ENCODE measurements around the gene PTBP1. TPM values are rescaled to one million over a fixed set of nuclear protein-coding genes. Genes with fewer than 3 reads are reported as not detected.

The PTBP1 gene
- total and polyA plus RNA-seq, 2 experiments from 2014 or later, result 539 to 632 TPM

GRCh38 chr19:840519-841206 lies 43.4 kb downstream of the PTBP1 start, which contains the start of gene PRTN3:
PRTN3 (plus strand) TSS chr19:840999; CDS start chr19:841009, 10 bp downstream.
- Mint-ChIP-seq H3K4me1 (no peaks in the 10 kb centered on the region; the same call in 2 of the 3 replicates), H3K27me3 (ENCODE audit: insufficient read depth, low read depth, poor library complexity) (peaks cover 33% of the 10 kb centered on the region), H3K27ac (no peak within 1 kb of the TSS), H3K36me3 (ENCODE audit: low read depth) (no peaks in the 10 kb centered on the region; the same call in 2 of the 3 replicates), H3K9me3 (peaks cover 4% of the 10 kb centered on the region; the same call in 2 of the 3 replicates), H3K4me3 (peak within 1 kb of the TSS; percentile 2; the same call in 1 of the 3 replicates)
- TF ChIP-seq JUNB (IDR thresholded peaks at IDR 0.05; ENCODE audit: unreplicated experiment) (no peak), ZNF114 (CRISPR knock-in tag; IDR thresholded peaks at IDR 0.05) (no peak), STAT1 (IDR thresholded peaks at IDR 0.05; ENCODE audit: unreplicated experiment) (no peak), ETS1 (IDR thresholded peaks at IDR 0.05) (no peak), POLR2AphosphoS5 (IDR thresholded peaks at IDR 0.05; ENCODE audit: low read depth) (no peak), ZNF331 (CRISPR knock-in tag; IDR thresholded peaks at IDR 0.05; ENCODE audit: low read depth) (no peak), EZH2 (IDR thresholded peaks at IDR 0.05; ENCODE audit: low read depth, unreplicated experiment) (no peak), CTCF (conservative IDR thresholded peaks at IDR 0.05; ENCODE audit: low read depth in 2 of 2) (no peak), CREB1 (CRISPR knock-in tag; IDR thresholded peaks at IDR 0.05; ENCODE audit: low read depth) (no peak), NANOG (IDR thresholded peaks at IDR 0.05; ENCODE audit: borderline replicate concordance) (no peak), EZH2phosphoT487 (IDR thresholded peaks at IDR 0.05; ENCODE audit: unreplicated experiment) (no peak)
- TF ChIP-seq, protein P1, sequence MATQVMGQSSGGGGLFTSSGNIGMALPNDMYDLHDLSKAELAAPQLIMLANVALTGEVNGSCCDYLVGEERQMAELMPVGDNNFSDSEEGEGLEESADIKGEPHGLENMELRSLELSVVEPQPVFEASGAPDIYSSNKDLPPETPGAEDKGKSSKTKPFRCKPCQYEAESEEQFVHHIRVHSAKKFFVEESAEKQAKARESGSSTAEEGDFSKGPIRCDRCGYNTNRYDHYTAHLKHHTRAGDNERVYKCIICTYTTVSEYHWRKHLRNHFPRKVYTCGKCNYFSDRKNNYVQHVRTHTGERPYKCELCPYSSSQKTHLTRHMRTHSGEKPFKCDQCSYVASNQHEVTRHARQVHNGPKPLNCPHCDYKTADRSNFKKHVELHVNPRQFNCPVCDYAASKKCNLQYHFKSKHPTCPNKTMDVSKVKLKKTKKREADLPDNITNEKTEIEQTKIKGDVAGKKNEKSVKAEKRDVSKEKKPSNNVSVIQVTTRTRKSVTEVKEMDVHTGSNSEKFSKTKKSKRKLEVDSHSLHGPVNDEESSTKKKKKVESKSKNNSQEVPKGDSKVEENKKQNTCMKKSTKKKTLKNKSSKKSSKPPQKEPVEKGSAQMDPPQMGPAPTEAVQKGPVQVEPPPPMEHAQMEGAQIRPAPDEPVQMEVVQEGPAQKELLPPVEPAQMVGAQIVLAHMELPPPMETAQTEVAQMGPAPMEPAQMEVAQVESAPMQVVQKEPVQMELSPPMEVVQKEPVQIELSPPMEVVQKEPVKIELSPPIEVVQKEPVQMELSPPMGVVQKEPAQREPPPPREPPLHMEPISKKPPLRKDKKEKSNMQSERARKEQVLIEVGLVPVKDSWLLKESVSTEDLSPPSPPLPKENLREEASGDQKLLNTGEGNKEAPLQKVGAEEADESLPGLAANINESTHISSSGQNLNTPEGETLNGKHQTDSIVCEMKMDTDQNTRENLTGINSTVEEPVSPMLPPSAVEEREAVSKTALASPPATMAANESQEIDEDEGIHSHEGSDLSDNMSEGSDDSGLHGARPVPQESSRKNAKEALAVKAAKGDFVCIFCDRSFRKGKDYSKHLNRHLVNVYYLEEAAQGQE (IDR thresholded peaks at IDR 0.05; ENCODE audit: unreplicated experiment), result no peak
- TF ChIP-seq, protein P2, sequence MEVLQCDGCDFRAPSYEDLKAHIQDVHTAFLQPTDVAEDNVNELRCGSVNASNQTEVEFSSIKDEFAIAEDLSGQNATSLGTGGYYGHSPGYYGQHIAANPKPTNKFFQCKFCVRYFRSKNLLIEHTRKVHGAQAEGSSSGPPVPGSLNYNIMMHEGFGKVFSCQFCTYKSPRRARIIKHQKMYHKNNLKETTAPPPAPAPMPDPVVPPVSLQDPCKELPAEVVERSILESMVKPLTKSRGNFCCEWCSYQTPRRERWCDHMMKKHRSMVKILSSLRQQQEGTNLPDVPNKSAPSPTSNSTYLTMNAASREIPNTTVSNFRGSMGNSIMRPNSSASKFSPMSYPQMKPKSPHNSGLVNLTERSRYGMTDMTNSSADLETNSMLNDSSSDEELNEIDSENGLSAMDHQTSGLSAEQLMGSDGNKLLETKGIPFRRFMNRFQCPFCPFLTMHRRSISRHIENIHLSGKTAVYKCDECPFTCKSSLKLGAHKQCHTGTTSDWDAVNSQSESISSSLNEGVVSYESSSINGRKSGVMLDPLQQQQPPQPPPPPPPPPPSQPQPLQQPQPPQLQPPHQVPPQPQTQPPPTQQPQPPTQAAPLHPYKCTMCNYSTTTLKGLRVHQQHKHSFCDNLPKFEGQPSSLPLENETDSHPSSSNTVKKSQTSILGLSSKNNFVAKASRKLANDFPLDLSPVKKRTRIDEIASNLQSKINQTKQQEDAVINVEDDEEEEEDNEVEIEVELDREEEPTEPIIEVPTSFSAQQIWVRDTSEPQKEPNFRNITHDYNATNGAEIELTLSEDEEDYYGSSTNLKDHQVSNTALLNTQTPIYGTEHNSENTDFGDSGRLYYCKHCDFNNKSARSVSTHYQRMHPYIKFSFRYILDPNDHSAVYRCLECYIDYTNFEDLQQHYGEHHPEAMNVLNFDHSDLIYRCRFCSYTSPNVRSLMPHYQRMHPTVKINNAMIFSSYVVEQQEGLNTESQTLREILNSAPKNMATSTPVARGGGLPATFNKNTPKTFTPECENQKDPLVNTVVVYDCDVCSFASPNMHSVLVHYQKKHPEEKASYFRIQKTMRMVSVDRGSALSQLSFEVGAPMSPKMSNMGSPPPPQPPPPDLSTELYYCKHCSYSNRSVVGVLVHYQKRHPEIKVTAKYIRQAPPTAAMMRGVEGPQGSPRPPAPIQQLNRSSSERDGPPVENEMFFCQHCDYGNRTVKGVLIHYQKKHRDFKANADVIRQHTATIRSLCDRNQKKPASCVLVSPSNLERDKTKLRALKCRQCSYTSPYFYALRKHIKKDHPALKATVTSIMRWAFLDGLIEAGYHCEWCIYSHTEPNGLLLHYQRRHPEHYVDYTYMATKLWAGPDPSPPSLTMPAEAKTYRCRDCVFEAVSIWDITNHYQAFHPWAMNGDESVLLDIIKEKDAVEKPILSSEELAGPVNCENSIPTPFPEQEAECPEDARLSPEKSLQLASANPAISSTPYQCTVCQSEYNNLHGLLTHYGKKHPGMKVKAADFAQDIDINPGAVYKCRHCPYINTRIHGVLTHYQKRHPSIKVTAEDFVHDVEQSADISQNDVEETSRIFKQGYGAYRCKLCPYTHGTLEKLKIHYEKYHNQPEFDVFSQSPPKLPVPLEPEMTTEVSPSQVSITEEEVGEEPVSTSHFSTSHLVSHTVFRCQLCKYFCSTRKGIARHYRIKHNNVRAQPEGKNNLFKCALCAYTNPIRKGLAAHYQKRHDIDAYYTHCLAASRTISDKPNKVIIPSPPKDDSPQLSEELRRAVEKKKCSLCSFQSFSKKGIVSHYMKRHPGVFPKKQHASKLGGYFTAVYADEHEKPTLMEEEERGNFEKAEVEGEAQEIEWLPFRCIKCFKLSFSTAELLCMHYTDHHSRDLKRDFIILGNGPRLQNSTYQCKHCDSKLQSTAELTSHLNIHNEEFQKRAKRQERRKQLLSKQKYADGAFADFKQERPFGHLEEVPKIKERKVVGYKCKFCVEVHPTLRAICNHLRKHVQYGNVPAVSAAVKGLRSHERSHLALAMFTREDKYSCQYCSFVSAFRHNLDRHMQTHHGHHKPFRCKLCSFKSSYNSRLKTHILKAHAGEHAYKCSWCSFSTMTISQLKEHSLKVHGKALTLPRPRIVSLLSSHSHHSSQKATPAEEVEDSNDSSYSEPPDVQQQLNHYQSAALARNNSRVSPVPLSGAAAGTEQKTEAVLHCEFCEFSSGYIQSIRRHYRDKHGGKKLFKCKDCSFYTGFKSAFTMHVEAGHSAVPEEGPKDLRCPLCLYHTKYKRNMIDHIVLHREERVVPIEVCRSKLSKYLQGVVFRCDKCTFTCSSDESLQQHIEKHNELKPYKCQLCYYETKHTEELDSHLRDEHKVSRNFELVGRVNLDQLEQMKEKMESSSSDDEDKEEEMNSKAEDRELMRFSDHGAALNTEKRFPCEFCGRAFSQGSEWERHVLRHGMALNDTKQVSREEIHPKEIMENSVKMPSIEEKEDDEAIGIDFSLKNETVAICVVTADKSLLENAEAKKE (CRISPR knock-in tag; IDR thresholded peaks at IDR 0.05), result no peak
- no peaks in the 10 kb centered on the region for H3K36me3 ChIP-seq (ENCODE audit: insufficient read depth)
- no peak within 1 kb of the TSS for H3K4me2 ChIP-seq
- no peak within 1 kb of the TSS for H3K27ac ChIP-seq (ENCODE audit: low read depth)
- H3F3A ChIP-seq (replicated peaks; ENCODE audit: low read depth), result peaks cover 6% of the 10 kb centered on the region; the same call in 1 of the 2 replicates
- H3K9me2 ChIP-seq (ENCODE audit: insufficient read depth), result no peaks in the 10 kb centered on the region
- H4K20me1 ChIP-seq (replicated peaks; ENCODE audit: insufficient read depth), result no peaks in the 10 kb centered on the region
- no peaks in the 10 kb centered on the region for H3K79me2 ChIP-seq (replicated peaks; ENCODE audit: insufficient read depth)
- H2AFZ ChIP-seq, result no peak within 1 kb of the TSS
- H3K27me3 ChIP-seq (ENCODE audit: insufficient read depth), result peaks cover 27% of the 10 kb centered on the region
- no peak within 1 kb of the TSS for H3K4me3 ChIP-seq
- DNase-seq (ENCODE audit: low spot score) (no peak), ATAC-seq (no peak)
- no peaks in the 10 kb centered on the region for H3K4me1 ChIP-seq (ENCODE audit: insufficient read depth)
